Osteocyte (in vitro differentiated cells): ENCODE results near the gene DOHH. TPM values are rescaled to one million over a fixed set of nuclear protein-coding genes. Genes with fewer than 3 reads are reported as not detected.
"Not testable (repeated sequence)": the region's sequence is repeated elsewhere in the genome, so short reads cannot be mapped to it uniquely, and the experiment has no call there.

ENCODE experiments used
- DNase-seq: peaks from one replicate; pipeline ENCODE4 v3.0.0; 2021; ENCODE audit warnings: mixed read lengths; ENCODE audit not compliant: unreplicated experiment; ENCODE audit errors: extremely low spot score
- H3K27ac Mint-ChIP-seq: one replicate; pipeline ENCODE4 v1.8.0; 2021; ENCODE audit warnings: mild to moderate bottlenecking, mixed read lengths; ENCODE audit not compliant: unreplicated experiment
- H3K27me3 Mint-ChIP-seq: one replicate; pipeline ENCODE4 v1.8.0; 2021; ENCODE audit warnings: mixed read lengths; ENCODE audit not compliant: unreplicated experiment
- H3K36me3 Mint-ChIP-seq: one replicate; pipeline ENCODE4 v1.8.0; 2021; ENCODE audit warnings: mixed read lengths; ENCODE audit not compliant: unreplicated experiment
- H3K4me1 Mint-ChIP-seq: one replicate; pipeline ENCODE4 v1.8.0; 2021; ENCODE audit warnings: mixed read lengths; ENCODE audit not compliant: unreplicated experiment
- H3K4me3 Mint-ChIP-seq: one replicate; pipeline ENCODE4 v1.8.0; 2021; ENCODE audit warnings: mild to moderate bottlenecking, moderate library complexity, mixed read lengths; ENCODE audit not compliant: unreplicated experiment
- H3K9me3 Mint-ChIP-seq: one replicate; pipeline ENCODE4 v1.8.0; 2021; ENCODE audit warnings: mixed read lengths; ENCODE audit not compliant: unreplicated experiment
- total RNA-seq: library from RNA; stranded (reverse); gene quantifications from 2 replicates; pipeline ENCODE4 v1.2.1, GENCODE V29; 2021
- TF ChIP-seq, protein P1 (sequence below): fragments of 200-600 bp; sonication (generic); IDR thresholded peaks from 2 replicates; pipeline ENCODE4 v1.5.0; 2021; ENCODE audit warnings: antibody characterized with exemption, mild to moderate bottlenecking, moderate library complexity

Gene DOHH
- total RNA-seq, 1 donor from 2014 or later = 10.8 TPM

DNA sequence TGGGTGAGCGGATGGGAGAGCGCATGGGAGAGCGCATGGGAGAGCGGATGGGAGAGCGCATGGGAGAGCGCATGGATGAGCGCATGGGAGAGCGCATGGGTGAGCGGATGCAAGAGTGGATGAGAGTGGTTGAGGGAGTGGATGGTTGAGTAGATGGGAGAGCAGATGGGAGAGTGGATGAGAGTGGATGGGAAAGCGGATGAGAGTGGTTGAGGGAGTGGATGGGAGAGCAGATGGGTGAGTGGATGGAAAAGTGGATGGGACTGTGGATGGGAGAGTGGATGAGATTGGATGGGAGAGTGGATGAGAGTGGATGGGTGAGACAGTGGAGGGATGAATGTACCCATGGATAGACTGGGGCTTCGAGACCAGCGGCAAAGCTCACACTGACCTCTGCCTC is 29.9 kb upstream of the DOHH start:
- Mint-ChIP-seq H3K4me1 (no peaks in the 10 kb centered on the region), H3K4me3 (no peak overlapping the region), H3K27me3 (no peaks in the 10 kb centered on the region), H3K36me3 (peaks cover 24% of the 10 kb centered on the region), H3K27ac (no peak overlapping the region), H3K9me3 (no peaks in the 10 kb centered on the region)
- DNase-seq = no peak
- TF ChIP-seq, protein P1, sequence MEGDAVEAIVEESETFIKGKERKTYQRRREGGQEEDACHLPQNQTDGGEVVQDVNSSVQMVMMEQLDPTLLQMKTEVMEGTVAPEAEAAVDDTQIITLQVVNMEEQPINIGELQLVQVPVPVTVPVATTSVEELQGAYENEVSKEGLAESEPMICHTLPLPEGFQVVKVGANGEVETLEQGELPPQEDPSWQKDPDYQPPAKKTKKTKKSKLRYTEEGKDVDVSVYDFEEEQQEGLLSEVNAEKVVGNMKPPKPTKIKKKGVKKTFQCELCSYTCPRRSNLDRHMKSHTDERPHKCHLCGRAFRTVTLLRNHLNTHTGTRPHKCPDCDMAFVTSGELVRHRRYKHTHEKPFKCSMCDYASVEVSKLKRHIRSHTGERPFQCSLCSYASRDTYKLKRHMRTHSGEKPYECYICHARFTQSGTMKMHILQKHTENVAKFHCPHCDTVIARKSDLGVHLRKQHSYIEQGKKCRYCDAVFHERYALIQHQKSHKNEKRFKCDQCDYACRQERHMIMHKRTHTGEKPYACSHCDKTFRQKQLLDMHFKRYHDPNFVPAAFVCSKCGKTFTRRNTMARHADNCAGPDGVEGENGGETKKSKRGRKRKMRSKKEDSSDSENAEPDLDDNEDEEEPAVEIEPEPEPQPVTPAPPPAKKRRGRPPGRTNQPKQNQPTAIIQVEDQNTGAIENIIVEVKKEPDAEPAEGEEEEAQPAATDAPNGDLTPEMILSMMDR = no peak

DNA sequence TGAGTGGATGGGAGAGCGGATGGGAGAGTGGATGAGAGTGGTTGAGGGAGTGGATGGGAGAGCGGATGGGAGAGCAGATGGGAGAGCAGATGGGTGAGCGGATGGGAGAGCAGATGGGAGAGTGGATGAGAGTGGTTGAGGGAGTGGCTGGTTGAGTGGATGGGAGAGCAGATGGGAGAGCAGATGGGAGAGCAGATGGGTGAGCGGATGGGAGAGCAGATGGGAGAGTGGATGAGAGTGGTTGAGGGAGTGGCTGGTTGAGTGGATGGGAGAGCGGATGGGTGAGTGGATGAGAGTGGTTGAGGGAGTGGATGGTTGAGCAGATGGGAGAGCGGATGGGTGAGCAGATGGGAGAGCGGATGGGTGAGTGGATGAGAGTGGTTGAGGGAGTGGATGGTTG is 28.8 kb upstream of the DOHH start:
- not testable (repeated sequence) for H3K27ac Mint-ChIP-seq, H3K27me3 Mint-ChIP-seq, H3K4me1 Mint-ChIP-seq, H3K4me3 Mint-ChIP-seq, DNase-seq, H3K9me3 Mint-ChIP-seq
- peaks cover 15% of the 10 kb centered on the region for H3K36me3 Mint-ChIP-seq

DNA sequence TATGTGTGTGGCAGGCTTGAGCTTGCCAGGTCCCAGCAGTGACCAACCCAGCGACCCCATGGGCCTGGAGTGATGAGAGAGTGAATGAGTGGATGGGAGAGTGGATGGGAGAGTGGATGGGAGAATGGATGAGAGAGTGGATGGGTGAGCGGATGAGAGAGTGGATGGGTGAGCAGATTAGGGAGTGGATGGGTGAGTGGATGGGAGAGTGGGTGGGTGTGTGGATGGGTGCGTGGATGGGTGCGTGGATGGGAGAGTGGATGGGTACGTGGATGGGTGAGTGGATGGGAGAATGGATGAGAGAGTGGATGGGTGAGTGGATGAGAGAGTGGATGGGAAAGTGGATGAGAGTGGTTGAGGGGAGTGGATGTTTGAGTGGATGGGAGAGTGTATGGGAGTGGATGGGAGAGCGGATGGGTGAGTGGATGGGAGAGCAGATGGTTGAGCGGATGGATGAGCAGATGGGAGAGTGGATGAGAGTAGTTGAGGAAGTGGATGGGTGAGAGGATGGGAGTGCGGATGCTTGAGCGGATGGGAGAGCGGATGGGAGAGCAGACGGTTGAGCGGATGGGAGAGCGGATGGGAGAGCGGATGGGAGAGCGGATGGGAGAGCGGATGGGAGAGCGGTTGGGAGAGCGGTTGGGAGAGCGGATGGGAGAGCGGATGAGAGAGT is 28.2 kb upstream of the DOHH start:
- DNase-seq = no peak
- H3K4me1 Mint-ChIP-seq = no peaks in the 10 kb centered on the region
- H3K4me3 Mint-ChIP-seq = no peak overlapping the region
- TF ChIP-seq, protein P1 = no peak
- H3K27ac Mint-ChIP-seq = no peak overlapping the region
- H3K9me3 Mint-ChIP-seq = no peaks in the 10 kb centered on the region
- H3K27me3 Mint-ChIP-seq = no peaks in the 10 kb centered on the region
- peaks cover 20% of the 10 kb centered on the region for H3K36me3 Mint-ChIP-seq

DNA sequence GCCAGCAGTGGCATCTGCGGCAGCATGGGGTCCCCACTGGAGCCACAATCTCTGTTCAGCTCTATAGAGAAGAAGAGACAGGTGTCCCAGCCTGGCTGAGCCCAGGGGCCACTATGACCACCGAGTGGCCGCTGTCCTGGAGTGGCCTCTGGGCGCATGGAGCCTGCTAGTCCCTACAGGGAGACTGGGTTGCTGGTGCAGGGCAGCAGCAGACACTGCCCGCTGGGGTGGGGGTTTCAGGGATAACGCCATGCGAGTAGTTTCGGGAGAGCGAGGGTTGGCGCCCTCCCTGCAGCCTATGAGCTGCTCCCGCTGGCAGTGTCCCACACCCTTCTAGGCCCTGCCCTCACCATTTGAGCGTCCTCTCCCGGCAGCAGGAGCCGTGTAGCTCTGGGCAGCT is 27.6 kb upstream of the DOHH start:
- TF ChIP-seq, protein P1 = no peak
- peaks cover 16% of the 10 kb centered on the region for H3K36me3 Mint-ChIP-seq
- DNase-seq = no peak
- H3K27ac Mint-ChIP-seq = no peak overlapping the region
- no peaks in the 10 kb centered on the region for H3K27me3 Mint-ChIP-seq
- H3K4me3 Mint-ChIP-seq = no peak overlapping the region
- H3K9me3 Mint-ChIP-seq = no peaks in the 10 kb centered on the region
- no peaks in the 10 kb centered on the region for H3K4me1 Mint-ChIP-seq

DNA sequence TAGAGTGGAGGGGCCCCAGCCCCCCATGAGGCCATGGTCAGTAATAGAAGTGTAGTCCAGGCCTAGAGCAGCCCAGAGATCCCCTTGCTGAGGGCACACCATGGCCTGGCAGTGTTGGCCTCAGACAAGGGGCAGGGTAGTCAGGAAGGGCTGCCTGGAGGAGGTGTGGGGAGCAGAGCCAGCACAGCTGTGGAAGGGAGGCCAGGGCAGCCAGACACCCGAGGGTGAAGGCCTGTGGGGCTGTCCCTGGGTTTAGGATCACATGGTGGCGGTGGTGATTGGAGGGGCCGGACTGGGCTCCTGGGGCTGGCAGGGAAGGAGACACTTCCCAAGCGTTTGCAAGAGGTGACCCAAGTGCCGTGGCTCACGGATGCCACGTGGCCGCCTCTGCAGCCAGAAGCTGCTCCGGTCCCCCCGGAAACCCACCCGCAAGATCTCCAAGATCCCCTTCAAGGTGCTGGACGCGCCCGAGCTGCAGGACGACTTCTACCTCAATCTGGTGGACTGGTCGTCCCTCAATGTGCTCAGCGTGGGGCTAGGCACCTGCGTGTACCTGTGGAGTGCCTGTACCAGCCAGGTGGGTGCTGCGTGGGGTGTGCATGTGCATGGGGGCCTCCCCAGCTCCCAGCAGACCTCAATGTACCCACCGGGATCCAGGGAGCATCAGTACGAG is 26.9 kb upstream of the DOHH start:
- Mint-ChIP-seq H3K9me3 (no peaks in the 10 kb centered on the region), H3K27ac (no peak overlapping the region), H3K4me1 (no peaks in the 10 kb centered on the region), H3K36me3 (peaks cover 14% of the 10 kb centered on the region), H3K27me3 (no peaks in the 10 kb centered on the region), H3K4me3 (no peak overlapping the region)
- DNase-seq = no peak
- TF ChIP-seq, protein P1 = no peak
